HG02938 (cell line): ENCODE data around the gene ATP4B.

Experiments
- ATAC-seq: cut with Tn5 transposase; IDR thresholded peaks from one replicate; pipeline ENCODE4 v1.9.1; 2021; ENCODE audit warnings: mild to moderate bottlenecking, moderate library complexity; ENCODE audit not compliant: unreplicated experiment

The ATP4B gene

DNA sequence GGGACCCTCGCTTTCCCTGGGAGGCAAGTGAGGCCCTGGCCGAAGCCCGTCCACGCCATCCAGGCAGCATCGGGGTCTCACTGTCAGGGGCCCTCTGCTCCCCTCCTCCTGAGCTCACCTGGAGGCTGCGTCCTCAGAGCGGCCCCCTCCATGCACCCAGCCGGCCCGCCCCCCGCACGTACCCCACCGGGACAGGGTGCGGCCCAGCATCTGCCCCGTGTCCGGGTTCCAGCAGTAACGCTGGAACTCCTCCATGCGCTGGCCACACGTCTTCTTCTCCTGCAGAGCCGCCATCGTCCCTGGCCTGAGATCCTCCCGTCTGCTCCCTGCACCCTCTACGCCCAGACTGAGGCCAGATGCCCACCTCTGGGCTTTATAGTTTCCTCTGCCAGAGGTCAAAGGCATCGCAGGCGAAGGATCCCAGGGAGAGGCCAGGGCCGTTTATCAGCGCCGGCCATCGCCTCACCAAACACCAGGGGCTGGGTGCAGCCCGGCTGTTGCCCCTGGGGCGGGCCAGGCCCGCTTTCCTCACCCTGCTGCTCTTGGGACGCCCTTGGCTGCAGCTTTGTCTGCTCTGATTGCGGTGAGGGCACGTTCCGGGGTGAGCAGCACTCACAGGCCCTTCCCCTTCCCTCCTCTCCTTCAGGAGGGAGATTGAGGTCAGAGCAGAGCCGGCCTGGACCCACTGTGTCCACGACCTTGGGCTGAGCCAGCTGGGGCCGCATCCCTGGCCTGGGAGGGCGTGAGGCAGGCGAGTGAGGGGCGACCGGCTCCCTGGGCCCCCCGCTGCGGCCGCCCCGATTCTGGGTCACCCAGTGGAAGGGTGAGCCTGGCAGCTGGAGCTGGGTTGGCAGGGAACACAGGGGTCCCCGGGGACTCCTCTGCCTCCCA lies at the start of gene ATP4B:
Gene ATP4B (minus strand): TSS at position 348 of the 891 bp plus-strand sequence. CDS start 54 bp downstream, at position 294.
- ATAC-seq = no peak

DNA sequence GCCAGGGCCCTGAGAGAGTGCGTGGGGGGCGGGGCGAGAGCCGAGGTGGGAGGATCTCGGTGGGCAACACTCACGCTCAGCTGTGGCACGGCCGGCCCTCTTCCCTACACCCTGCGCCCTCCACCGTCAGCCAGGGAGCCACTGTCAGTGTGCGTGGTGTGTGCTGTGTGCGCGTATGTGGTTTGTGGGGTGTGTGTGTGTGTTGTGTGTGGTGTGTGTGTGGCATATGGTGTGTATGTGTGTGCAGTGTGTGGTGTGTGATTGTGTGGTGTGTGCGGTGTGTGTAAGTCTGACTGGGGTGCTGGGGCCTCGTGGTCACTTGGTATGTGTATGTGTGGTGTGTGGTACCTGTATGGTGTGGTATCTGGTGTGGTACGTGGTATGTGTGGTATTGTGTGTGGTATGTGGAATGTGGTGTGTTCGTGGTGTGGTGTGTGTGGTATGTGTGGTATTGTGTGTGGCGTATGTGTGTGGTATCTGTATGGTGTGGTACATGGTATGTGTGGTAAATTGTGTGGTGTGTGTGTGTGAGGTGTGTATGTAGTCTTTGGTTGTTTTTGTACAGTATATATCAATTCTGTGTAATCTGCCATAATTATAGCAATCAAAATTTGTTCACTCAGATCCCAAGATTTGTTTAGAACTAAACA lies 14.1 kb upstream of the ATP4B start:
- no peak for ATAC-seq

DNA sequence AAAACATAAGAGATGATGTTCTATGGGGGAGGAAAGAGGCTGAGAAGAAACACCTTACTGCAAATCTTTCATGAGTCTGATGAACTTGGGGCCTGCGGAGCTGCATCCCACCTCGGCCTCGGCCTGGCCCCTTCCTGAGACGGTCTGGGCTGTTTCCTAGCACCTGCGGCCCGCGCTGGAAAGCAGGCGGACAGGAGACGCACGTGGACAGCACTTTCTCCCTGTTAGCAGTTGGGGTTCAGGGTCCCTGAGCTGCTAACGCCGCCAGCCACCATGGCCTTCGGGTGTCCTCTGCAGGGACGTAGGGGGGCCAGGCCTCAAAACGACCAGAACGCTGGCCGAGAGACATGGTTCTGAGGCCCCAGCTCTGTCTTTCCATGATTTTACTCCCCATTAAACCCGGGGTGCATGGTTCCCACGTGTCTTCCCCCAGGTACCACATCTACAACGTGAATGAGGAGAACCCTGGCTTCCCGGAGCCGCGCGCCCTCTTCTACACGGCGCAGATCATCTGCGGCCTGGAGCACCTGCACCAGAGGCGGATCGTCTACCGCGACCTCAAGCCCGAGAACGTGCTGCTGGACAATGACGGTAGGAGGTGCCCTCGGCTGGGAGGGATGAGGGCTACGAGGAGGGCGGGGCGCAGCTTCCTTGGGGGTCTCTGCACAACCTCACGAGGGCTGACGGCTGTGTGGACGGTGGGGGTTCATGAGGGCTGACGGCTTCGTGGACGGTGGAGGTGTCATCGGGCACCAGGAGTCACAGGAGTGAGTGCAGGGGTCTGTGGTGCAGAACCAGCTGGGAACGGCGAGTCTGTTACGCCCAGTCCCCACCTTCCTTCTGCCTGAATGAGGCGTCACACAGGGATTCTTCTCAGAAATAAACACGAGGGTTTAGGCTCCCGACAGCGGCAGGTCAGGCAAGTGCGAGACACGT lies 13.3 kb upstream of the ATP4B start:
- no peak for ATAC-seq

DNA sequence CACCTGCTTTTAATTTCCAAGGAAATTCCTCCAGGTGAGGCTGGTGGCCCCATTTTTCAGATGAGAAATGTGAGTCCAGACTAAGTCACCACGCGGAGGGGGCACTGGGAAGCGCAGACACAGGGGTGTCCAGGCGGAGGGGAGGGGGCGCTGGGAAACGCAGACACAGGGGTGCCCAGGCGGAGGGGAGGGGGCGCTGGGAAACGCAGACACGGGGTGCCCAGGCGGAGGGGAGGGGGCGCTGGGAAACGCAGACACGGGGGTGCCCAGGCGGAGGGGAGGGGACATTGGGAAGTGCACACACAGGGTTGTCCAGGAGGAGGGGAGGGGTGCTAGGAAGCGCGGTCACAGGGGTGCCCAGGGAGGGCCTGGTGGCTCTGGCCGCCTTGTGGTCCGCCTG lies 12.5 kb upstream of the ATP4B start:
- no peak for ATAC-seq

DNA sequence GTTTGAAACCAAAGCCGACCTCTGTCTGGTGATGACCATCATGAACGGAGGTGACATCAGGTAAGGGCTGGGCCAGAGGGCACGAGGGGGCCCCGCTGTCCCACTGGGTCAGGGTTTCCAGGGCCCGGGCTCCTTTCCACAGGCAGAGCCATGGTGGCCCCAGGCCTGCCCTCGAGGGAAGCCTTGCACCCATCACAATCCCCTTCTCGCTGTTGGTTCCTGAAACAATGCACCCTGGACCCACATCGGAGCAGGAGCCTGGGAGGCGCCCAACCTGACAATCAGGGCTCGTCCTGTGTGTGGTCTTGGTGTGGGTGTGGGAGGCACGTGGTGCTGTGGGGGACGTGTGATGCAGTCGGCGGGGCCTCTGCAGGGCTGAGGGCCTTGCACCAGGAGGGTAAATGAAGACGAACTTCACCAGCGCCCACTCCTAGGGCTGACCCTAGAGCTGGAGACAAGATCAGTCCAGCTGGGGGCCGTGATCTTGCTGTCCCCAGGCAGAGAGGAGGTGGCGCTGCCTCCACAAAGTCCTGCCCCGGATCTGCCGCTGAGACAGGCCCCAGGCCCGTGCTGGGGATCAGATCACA lies 11.8 kb upstream of the ATP4B start:
- no peak for ATAC-seq

DNA sequence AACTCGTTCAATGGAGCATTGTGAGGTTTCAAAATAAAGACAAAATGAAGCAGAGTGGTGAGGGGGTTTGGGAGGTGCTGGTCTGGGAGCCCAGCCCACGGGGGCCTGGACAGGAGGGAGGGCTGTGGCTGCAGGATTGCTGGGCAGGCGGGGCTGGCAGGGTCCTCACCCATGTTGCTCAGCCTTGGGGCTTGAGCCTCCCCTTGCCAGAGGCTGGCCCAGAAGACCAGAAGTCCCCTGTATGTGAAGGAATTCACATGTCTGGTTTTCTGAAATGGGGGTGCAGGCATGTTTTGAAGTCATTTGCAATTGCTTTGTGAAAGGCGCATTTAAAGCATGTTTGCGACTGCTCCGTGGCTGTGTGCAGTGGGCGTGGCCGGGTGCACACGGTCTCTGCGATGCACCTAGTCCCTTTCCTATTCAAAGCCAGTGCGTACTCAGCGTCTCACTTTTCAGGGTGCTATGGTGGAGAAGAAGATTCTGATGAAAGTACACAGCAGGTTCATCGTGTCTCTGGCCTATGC lies 11.3 kb upstream of the ATP4B start:
- no peak for ATAC-seq

DNA sequence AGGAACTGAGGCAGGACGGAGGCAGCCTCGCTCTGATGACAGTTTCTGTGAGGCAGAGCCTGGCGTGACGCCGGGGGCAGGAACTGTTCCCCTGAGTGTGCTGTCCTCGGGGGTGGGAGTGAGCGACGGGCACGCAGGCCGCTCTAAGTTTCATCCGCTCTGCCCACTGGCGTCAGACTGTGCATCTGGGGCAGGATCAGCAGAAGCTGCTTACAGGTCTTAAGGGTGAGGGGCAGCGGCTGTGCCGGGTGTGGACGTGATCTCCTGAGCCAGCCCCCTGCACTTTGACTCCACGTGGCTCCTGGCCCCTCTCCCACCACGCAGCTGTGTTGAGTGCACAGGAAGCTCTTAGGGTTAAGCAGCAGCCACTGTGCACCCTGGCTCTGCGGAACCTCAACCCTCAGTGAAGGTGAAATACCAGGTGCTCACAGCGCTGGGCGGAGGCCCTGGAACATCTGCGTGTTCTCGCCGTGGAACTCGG lies 10.5 kb upstream of the ATP4B start:
- ATAC-seq = no peak

DNA sequence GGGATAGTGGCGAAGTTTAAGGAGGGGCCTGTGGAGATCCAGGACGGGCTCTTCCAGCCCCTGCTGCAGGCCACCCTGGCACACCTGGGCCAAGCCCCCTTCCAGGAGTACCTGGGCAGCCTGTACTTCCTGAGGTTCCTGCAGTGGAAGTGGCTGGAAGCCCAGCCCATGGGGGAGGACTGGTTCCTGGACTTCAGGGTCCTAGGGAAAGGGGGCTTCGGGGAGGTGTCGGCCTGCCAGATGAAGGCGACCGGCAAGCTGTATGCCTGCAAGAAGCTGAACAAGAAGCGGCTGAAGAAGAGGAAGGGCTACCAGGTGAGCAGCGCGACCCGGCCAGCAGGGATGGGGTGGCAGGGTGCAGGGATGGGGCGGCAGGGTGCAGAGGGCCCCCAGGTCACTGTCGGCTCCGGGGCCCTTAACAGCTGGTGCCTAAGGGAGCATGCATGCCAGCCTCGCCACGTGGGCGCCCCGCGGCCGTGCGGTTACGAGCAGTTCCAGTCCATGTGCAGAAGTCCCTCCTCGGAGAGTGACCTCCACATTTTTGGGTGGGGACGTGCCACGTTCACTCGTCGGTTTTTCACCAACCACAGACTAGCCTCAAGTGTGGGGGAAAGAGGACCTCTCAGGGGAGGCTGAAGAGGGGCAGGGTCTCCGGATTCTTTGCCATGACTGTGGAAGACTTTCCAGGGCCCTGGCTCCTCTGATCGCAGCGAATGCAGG lies 9.9 kb upstream of the ATP4B start:
- ATAC-seq = no peak

DNA sequence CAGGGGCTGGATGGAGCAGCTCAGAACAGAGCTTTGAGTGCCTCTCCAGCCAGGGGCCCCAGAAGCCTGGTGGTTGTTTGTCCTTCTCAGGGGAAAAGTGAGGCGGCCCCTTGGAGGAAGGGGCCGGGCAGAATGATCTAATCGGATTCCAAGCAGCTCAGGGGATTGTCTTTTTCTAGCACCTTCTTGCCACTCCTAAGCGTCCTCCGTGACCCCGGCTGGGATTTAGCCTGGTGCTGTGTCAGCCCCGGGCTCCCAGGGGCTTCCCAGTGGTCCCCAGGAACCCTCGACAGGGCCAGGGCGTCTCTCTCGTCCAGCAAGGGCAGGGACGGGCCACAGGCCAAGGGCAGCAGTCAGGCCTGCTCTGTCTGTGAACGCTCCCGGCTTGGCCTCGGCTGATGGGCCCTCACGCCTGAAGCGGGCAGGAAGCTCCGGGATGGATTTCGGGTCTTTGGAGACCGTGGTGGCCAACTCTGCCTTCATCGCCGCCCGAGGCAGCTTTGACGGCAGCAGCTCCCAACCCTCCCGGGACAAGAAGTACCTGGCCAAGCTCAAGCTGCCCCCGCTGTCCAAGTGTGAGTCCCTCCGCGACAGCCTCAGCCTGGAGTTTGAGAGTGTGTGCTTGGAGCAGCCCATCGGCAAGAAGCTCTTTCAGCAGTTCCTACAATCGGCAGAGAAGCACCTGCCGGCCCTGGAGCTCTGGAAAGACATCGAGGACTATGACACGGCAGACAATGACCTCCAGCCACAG lies 9.1 kb upstream of the ATP4B start, which contains the start of gene GRK1:
Gene GRK1 (plus strand): TSS at position 269 of the 751 bp plus-strand sequence. CDS start 168 bp downstream, at position 437.
- no peak for ATAC-seq

DNA sequence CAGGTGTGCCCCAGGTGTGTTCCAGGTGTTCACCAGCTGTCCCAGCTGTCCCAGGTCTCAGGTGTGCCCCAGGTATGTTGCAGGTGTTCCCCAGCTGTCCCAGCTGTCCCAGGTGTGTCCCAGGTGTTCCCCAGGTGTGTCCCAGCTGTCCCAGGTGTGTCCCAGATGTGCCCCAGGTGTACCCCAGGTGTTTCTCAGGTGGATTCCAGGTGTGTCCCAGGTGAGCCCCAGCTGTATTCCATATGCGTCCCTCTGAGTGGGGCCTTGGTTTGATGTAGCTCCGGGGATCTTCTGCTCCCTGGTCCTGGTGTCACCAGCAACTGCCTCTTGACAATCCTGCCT lies 8.3 kb upstream of the ATP4B start:
- no peak for ATAC-seq

DNA sequence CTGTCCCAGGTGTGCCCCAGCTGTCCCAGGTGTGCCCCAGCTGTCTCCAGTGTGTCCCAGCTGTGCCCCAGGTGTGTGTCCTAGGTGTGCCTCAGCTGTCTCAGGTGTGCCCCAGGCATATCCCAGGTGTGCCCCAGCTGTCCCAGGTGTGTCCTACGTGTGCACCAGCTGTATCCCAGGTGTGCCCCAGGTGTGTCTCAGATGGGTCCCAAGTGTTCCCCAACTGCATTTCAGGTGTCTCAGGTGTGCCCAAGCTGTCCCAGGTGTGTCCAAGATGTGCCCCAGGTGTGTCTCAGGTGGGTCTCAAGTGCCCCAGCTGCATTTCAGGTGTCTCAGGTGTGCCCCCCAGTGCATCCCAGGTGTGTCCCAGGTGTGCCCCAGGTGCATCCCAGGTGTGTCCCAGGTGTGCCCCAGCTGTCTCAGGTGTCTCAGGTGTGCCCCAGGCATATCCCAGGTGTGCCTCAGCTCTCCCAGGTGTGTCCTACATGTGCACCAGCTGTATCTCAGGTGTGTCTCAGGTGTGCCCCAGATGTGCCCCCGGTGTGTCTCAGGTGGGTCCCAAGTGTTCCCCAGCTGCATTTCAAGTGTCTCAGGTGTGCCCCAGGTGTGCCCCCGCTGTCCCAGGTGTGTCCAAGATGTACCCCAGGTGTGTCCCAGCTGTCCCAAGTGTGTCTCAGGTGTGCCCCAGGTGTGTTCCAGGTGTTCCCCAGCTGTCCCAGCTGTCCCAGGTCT lies 7.8 kb upstream of the ATP4B start:
- ATAC-seq = no peak

DNA sequence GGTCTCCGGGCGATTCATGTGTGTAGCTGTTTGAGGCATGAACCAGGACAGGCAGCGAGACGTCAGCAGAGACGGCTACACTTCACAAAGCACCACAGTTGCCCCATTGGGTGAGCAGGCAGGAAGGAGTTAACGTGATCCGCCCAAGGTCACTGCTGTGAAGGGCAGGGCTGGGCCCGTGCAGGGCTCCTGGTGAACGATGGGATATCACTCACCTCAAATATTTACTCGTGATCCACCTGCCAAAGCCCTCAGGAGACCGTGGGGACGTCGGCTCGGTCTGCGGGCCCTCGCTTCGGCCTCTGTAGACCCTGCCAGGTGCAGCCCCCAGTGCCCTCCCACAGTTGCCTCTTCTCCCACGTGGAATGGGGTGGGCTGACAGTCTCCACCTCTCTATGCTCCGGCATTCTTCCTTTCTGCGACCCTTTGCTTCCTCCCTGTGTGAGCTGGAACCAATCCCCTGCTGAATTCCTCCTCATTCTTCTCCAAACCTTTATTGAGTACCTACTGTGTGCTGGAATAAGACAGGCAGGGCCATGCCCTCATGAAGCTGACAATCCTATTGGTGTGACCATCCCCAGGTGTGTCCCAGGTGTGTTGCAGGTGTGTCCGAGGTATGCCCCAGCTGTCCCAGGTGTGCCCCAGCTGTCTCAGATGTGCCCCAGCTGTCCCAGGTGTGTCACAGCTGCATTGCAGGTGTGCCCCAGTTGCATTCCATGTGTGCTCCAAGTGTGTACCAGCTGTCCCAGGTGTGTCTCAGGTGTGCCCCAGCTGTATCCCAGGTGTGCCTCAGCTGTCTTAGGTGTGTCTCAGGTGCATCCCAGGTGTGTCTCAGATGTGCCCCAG lies 7.0 kb upstream of the ATP4B start:
- ATAC-seq = no peak

DNA sequence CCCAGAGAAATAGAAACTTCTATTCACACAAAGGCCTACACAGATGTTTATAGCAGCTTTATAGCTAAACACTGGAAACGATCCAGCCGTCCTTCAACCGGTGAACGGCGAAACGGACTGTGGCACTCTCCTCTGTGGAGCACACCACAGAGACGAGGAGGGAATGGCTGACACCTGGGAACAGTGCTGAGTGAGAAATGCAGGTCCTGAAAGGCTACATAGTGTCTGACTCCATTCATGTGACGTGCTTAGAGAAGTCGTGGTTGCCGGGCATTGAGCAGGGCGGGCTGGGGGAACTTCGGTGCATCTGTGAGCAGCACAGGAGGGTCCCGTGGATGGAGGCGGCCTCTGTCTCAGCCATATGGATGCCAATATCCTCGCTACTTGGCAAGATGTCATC lies 5.9 kb upstream of the ATP4B start:
- no peak for ATAC-seq

DNA sequence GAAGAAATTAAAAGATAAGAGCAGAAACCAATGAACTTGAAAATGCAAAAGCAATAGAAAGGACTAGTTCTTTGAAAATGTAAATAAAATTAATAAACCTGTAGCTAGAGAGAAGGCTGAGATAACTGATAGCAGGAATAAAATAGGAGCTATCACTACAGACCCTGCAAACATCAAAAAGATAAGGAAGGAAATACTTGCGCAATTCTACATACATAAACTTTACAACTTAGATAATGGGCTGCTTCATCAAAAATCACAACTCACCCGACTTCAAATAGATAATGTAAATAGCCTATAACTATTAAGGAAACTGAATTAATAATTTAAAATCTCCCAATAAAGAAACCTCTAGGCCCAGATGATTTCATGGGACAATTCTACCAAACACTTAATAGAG lies 3.5 kb upstream of the ATP4B start:
- no peak for ATAC-seq

DNA sequence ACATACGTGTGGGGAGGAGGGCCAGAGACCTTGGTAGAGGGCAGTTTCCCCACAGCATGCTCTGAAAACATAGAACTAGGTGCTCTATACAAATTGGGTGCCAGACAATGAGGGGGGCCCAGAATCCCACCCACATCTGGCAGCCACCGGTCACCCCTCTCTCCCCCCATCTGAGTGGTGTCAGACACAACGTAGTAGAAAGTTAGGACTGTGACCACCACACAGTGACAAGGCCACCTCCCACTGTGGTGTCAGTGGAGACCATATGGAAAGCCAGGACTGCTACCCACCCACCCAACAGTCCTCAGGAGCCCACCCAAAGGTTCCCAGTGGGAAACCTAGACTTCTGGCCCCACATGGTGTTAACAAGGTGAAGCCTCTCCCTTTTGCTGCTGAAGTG lies 2.1 kb upstream of the ATP4B start:
- ATAC-seq = no peak

DNA sequence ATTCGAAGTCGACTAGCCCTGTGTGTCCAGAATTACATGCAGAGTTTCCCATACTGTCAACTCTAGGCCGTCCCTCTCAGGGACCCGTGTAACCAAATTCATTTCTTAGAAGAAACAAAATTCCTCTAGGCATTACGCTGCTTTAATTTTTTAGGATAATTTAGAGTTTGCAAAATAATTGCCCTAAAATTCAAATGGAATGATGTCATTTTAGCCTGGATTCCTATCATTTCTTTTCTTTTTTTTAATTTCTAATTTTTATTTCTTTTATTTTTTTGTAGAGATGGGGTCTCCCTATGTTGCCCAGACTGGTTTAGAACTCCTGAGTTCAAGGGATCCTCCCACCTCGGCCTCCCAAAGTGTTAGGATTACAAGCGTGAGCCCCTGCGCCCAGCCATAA lies 1.3 kb upstream of the ATP4B start:
- ATAC-seq = no peak

DNA sequence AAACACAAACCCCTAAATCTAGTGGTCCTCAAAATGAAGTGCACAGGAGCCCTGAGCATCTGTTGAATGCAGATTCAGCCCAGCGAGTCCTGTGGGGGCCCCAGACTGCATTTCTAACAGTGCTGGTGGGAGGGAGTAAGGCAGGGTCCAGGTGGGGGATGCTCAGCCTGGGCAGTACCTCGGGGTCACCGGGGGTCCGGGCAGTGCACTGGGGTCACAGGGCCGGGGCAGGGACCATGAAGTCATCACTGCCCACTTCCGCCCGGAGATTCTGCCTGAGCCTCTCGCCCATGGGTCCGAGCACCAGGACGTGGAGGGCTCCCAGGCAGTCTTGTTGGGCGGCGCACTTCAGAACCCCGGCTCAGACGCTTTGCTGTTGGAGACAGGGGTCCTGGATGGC lies 838 bp upstream of the ATP4B start:
- ATAC-seq = no peak
